Osteocyte (in vitro differentiated cells): ENCODE measurements around the gene PODNL1. TPM values are rescaled to one million over a fixed set of nuclear protein-coding genes. Genes with fewer than 3 reads are reported as not detected.

ENCODE experiments used
- DNase-seq: peaks from one replicate; pipeline ENCODE4 v3.0.0; 2021; ENCODE audit warnings: mixed read lengths; ENCODE audit not compliant: unreplicated experiment; ENCODE audit errors: extremely low spot score
- H3K27ac Mint-ChIP-seq: one replicate; pipeline ENCODE4 v1.8.0; 2021; ENCODE audit warnings: mild to moderate bottlenecking, mixed read lengths; ENCODE audit not compliant: unreplicated experiment
- H3K27me3 Mint-ChIP-seq: one replicate; pipeline ENCODE4 v1.8.0; 2021; ENCODE audit warnings: mixed read lengths; ENCODE audit not compliant: unreplicated experiment
- H3K36me3 Mint-ChIP-seq: one replicate; pipeline ENCODE4 v1.8.0; 2021; ENCODE audit warnings: mixed read lengths; ENCODE audit not compliant: unreplicated experiment
- H3K4me1 Mint-ChIP-seq: one replicate; pipeline ENCODE4 v1.8.0; 2021; ENCODE audit warnings: mixed read lengths; ENCODE audit not compliant: unreplicated experiment
- H3K4me3 Mint-ChIP-seq: one replicate; pipeline ENCODE4 v1.8.0; 2021; ENCODE audit warnings: mild to moderate bottlenecking, moderate library complexity, mixed read lengths; ENCODE audit not compliant: unreplicated experiment
- H3K9me3 Mint-ChIP-seq: one replicate; pipeline ENCODE4 v1.8.0; 2021; ENCODE audit warnings: mixed read lengths; ENCODE audit not compliant: unreplicated experiment
- CTCF ChIP-seq: fragments of 200-600 bp; sonication (generic); IDR thresholded peaks from 2 replicates; pipeline ENCODE4 v1.5.0; 2021; ENCODE audit warnings: antibody characterized with exemption, mild to moderate bottlenecking, moderate library complexity
- total RNA-seq: library from RNA; stranded (reverse); gene quantifications from 2 replicates; pipeline ENCODE4 v1.2.1, GENCODE V29; 2021

PODNL1 gene
- total RNA-seq, 1 donor from 2014 or later, result 2.4 TPM

GRCh38 chr19:13952154-13952930 is 14.1 kb upstream of the PODNL1 start, which contains the start of gene DCAF15:
DCAF15 (plus strand) TSS chr19:13952509; CDS start chr19:13952513, 4 bp downstream.
- peak; percentile 100 for DNase-seq
- H3K27ac Mint-ChIP-seq, result peak within 1 kb of the TSS; percentile 81
- no peak for TF ChIP-seq CTCF
- no peaks in the 10 kb centered on the region for H3K9me3 Mint-ChIP-seq
- H3K4me1 Mint-ChIP-seq, result peaks cover 11% of the 10 kb centered on the region
- peak within 1 kb of the TSS; percentile 93 for H3K4me3 Mint-ChIP-seq
- H3K27me3 Mint-ChIP-seq, result no peaks in the 10 kb centered on the region
- peaks cover 6% of the 10 kb centered on the region for H3K36me3 Mint-ChIP-seq

- Mint-ChIP-seq H3K4me1 (peaks cover 11% of the 10 kb centered on the region), H3K27ac (peak overlapping the region; percentile 78), H3K4me3 (peak overlapping the region; percentile 93)
Observed at GRCh38 chr19:13951799-13952153, 13.6 kb upstream of the PODNL1 start.

DNA sequence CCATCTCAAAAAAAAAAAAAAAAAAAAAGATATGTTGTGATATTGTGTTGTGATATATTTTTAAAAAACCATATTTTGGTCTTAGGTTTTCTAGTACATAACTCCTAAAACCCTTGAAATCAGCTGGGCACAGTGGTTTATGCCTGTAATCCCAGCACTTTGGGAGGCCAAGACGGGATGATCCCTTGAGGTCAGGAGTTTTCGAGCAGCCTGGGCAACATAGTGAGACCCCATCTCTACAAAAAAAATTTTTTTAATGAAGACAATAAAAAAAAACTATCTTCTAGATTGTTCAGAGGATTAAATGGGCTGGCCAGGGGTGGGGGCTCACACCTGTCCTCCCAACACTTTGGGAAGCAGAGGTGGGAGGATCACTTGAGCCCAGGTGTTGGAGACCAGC is 12.8 kb upstream of the PODNL1 start:
- H3K4me3 Mint-ChIP-seq, result no peak overlapping the region
- no peak for TF ChIP-seq CTCF
- no peaks in the 10 kb centered on the region for H3K27me3 Mint-ChIP-seq
- H3K36me3 Mint-ChIP-seq, result peaks cover 3% of the 10 kb centered on the region
- peaks cover 11% of the 10 kb centered on the region for H3K4me1 Mint-ChIP-seq
- DNase-seq, result no peak
- no peaks in the 10 kb centered on the region for H3K9me3 Mint-ChIP-seq
- H3K27ac Mint-ChIP-seq, result no peak overlapping the region

More at GRCh38 chr19:13951799-13952153, 13.6 kb upstream of the PODNL1 start:
- DNase-seq, result no peak
- H3K36me3 Mint-ChIP-seq, result peaks cover 6% of the 10 kb centered on the region
- no peaks in the 10 kb centered on the region for H3K9me3 Mint-ChIP-seq
- no peaks in the 10 kb centered on the region for H3K27me3 Mint-ChIP-seq
- TF ChIP-seq CTCF, result no peak

DNA sequence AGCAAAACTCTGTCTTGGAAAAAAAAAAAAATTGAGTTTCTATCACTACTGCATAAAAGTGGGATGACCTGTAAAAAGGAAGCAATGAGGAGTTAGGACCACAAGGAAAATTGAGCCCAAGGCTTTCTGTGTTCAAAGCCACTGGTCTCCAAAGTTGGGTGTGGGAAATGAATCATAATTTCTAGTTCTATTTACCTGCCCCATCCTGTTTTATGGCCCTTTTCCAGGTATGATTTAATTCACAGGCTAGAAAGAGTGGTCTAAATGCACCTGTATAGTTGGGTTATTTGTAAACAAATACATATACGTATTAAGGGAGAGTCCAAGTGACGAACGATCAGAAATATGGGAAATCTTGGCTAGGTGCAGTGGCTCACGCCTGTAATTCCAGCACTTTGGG is 8.2 kb upstream of the PODNL1 start:
- no peaks in the 10 kb centered on the region for H3K4me1 Mint-ChIP-seq
- H3K36me3 Mint-ChIP-seq, result no peaks in the 10 kb centered on the region
- no peak for DNase-seq
- no peak for TF ChIP-seq CTCF
- no peak overlapping the region for H3K27ac Mint-ChIP-seq
- H3K9me3 Mint-ChIP-seq, result no peaks in the 10 kb centered on the region
- no peak overlapping the region for H3K4me3 Mint-ChIP-seq
- no peaks in the 10 kb centered on the region for H3K27me3 Mint-ChIP-seq

- no peak overlapping the region for H3K4me3 Mint-ChIP-seq
- H3K9me3 Mint-ChIP-seq, result no peaks in the 10 kb centered on the region
- H3K27ac Mint-ChIP-seq, result no peak overlapping the region
- H3K36me3 Mint-ChIP-seq, result no peaks in the 10 kb centered on the region
- no peak for TF ChIP-seq CTCF
- H3K27me3 Mint-ChIP-seq, result peaks cover 2% of the 10 kb centered on the region
- DNase-seq, result no peak
- peaks cover 3% of the 10 kb centered on the region for H3K4me1 Mint-ChIP-seq
Observed at GRCh38 chr19:13942023-13942684, 3.9 kb upstream of the PODNL1 start.
